Activated CD4-positive, alpha-beta T cell treated with anti-CD3 and anti-CD28 coated beads, Interleukin-2, amount 10 ng/mL, durations not matched to agents 24 days and 14 days (primary cell): ENCODE measurements around the gene RTN4RL1. TPM values are rescaled to one million over a fixed set of nuclear protein-coding genes. Genes with fewer than 3 reads are reported as not detected.
"Not testable (repeated sequence)": the region's sequence is repeated elsewhere in the genome, so short reads cannot be mapped to it uniquely, and the experiment has no call there.

Experiments used
- DNase-seq: peaks from one replicate; pipeline ENCODE4 v3.0.0; 2022
- H3K27ac Mint-ChIP-seq: one replicate; pipeline ENCODE4 v1.8.0; 2022; ENCODE audit warnings: mild to moderate bottlenecking, mixed read lengths
- H3K27me3 Mint-ChIP-seq: one replicate; pipeline ENCODE4 v1.8.0; 2022; ENCODE audit warnings: mixed read lengths
- H3K36me3 Mint-ChIP-seq: one replicate; pipeline ENCODE4 v1.8.0; 2022; ENCODE audit warnings: low read depth, mild to moderate bottlenecking, mixed read lengths
- H3K4me1 Mint-ChIP-seq: one replicate; pipeline ENCODE4 v1.8.0; 2021; ENCODE audit warnings: mixed read lengths
- H3K4me3 Mint-ChIP-seq: one replicate; pipeline ENCODE4 v1.8.0; 2022; ENCODE audit warnings: mild to moderate bottlenecking, moderate library complexity, mixed read lengths
- H3K9me3 Mint-ChIP-seq: one replicate; pipeline ENCODE4 v1.8.0; 2021; ENCODE audit warnings: mixed read lengths
- intact Hi-C: fragments of 100-400 bp; cut with micrococcal nuclease; formaldehyde crosslinking; loops from one replicate; pipeline ENCODE4 v1.15.1; 2023
- total RNA-seq: library from RNA; stranded (reverse); gene quantifications from 2 replicates; pipeline ENCODE4 v1.2.3, GENCODE V29; 2022

The RTN4RL1 gene
- total RNA-seq, 1 donor from 2014 or later, result 1.1 TPM

DNA sequence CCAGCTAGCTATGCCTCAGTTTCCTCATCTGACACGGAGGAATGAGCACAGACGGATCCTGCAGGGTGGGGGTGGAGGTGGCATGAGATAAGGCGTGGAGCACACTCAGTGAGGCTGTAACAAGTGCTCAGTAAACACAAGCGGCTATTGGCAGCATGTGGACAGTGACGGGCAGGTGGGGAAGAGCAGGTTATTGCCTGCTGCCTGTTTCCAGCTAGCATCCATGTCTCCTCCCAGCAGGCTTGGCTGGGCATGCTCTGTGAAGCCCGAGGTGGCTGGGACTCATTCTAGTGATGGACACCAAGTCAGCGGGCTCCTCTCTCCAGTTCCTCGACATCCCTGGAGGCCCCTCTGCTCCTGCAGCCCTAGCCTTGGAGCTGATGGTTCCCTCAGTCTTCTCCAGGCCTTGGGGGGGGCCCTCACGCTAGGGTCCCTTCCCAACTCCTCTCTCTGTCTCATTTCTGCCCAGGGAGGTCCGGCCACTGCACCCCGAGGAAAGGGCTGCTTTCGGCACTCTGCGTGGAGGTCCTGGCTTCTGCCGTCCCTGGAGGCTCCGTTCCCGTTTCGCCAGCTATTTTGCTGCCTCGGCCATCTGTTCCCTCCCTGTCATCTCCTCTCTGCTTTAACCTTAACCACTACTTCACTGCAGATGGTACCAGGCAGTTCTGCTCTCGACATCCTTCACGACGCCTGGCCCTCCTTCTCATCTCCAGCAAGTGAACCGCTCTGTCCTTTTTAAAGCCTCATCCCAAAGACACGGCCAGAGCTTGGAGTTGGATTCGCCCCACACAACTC, 6.2 kb downstream of the RTN4RL1 start:
- Mint-ChIP-seq H3K27ac (no peak overlapping the region), H3K4me1 (peaks cover 5% of the 10 kb centered on the region), H3K27me3 (peaks cover 38% of the 10 kb centered on the region), H3K36me3 (no peaks in the 10 kb centered on the region), H3K4me3 (no peak overlapping the region), H3K9me3 (no peaks in the 10 kb centered on the region)
- DNase-seq, result no peak
- intact Hi-C loops, result no loop called here

GRCh38 chr17:2017274-2017941, 7.7 kb downstream of the RTN4RL1 start:
- DNase-seq, result no peak
- Mint-ChIP-seq H3K9me3 (no peaks in the 10 kb centered on the region), H3K27ac (no peak overlapping the region), H3K4me1 (peaks cover 3% of the 10 kb centered on the region), H3K4me3 (no peak overlapping the region), H3K36me3 (no peaks in the 10 kb centered on the region), H3K27me3 (peaks cover 28% of the 10 kb centered on the region)
- intact Hi-C loops, result no loop called here

- H3K4me1 Mint-ChIP-seq, result peaks cover 3% of the 10 kb centered on the region
- H3K4me3 Mint-ChIP-seq, result no peak overlapping the region
- intact Hi-C loops, result no loop called here
- no peak for DNase-seq
- H3K27me3 Mint-ChIP-seq, result peaks cover 32% of the 10 kb centered on the region
- no peaks in the 10 kb centered on the region for H3K9me3 Mint-ChIP-seq
- H3K27ac Mint-ChIP-seq, result no peak overlapping the region
- H3K36me3 Mint-ChIP-seq, result no peaks in the 10 kb centered on the region
Measured at GRCh38 chr17:2016494-2016893, 8.6 kb downstream of the RTN4RL1 start.

DNA sequence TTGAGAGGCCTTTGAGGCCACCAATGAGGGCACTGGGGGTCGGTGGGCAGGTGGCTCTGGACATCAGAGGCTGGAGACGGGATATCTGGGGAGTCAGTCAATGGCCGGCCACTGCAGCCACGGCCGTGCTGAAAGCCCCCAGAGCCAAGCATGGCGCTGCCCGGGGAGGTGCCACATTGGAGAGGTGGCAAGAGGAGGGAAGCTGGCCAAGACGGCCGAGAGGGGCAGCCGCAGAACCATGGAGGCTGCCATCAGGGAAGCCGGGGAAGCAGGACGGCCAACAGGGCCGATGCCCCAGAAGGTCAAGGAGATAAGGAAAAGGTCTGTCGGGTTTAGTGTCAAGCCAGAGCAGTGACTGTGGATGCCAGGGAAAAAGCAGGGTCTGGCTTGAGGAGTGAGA, 9.8 kb downstream of the RTN4RL1 start:
- DNase-seq, result no peak
- Mint-ChIP-seq H3K4me3 (no peak overlapping the region), H3K36me3 (no peaks in the 10 kb centered on the region), H3K4me1 (no peaks in the 10 kb centered on the region), H3K27ac (no peak overlapping the region), H3K27me3 (peaks cover 24% of the 10 kb centered on the region), H3K9me3 (no peaks in the 10 kb centered on the region)
- intact Hi-C loops, result no loop called here

DNA sequence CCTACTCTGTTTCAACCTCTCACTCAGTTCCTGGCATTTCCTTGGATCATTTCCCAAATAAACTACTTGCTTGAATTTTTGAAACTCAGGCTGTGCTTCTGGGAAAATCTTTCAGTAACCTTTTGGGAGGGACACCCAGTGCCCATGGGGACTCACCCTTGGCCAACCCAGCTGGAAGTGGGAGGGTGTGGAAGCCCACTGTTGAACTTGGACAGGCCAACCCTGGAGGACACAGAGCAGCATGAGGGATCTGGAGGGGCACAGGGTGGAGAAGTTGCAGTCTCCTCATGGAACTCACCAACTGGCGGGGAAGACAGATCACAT, 11.2 kb downstream of the RTN4RL1 start:
- no peak for DNase-seq
- Mint-ChIP-seq H3K27ac (no peak overlapping the region), H3K4me1 (no peaks in the 10 kb centered on the region), H3K36me3 (no peaks in the 10 kb centered on the region), H3K27me3 (peaks cover 12% of the 10 kb centered on the region), H3K4me3 (no peak overlapping the region), H3K9me3 (no peaks in the 10 kb centered on the region)
- intact Hi-C loops, result no loop called here

GRCh38 chr17:2013220-2013993, 11.7 kb downstream of the RTN4RL1 start:
- H3K27ac Mint-ChIP-seq, H3K4me1 Mint-ChIP-seq, DNase-seq, H3K4me3 Mint-ChIP-seq, intact Hi-C loops, H3K36me3 Mint-ChIP-seq, H3K9me3 Mint-ChIP-seq: not testable (repeated sequence)
- H3K27me3 Mint-ChIP-seq, result peaks cover 12% of the 10 kb centered on the region

DNA sequence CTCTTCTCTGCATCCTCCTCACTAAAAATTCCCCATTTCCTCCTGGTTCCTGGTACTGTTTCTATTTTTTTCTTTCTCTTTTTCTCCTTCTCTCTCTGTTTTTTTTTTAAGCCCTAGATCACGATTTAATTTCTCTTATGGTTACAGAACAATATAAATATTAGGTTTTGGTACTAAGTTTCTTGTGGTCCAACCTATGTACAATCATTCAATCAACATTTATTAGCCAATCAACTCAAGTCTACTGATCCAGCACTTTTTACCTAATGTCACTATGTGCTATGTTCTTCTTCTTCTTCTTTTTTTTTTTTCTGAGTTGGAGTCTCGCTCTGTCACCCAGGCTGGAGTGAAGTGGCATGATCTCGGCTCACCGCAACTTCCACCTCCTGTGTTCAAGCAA, 12.6 kb downstream of the RTN4RL1 start:
- H3K4me3 Mint-ChIP-seq, result no peak overlapping the region
- no peaks in the 10 kb centered on the region for H3K4me1 Mint-ChIP-seq
- H3K27me3 Mint-ChIP-seq, result peaks cover 11% of the 10 kb centered on the region
- intact Hi-C loops, result no loop called here
- no peak overlapping the region for H3K27ac Mint-ChIP-seq
- no peak for DNase-seq
- no peaks in the 10 kb centered on the region for H3K9me3 Mint-ChIP-seq
- H3K36me3 Mint-ChIP-seq, result no peaks in the 10 kb centered on the region

GRCh38 chr17:2011411-2012371, 13.4 kb downstream of the RTN4RL1 start:
- H3K4me3 Mint-ChIP-seq, result no peak overlapping the region
- peaks cover 11% of the 10 kb centered on the region for H3K27me3 Mint-ChIP-seq
- no peaks in the 10 kb centered on the region for H3K9me3 Mint-ChIP-seq
- H3K27ac Mint-ChIP-seq, result no peak overlapping the region
- no peak for DNase-seq
- no peaks in the 10 kb centered on the region for H3K4me1 Mint-ChIP-seq
- intact Hi-C loops, result no loop called here
- no peaks in the 10 kb centered on the region for H3K36me3 Mint-ChIP-seq

- no peaks in the 10 kb centered on the region for H3K4me1 Mint-ChIP-seq
- H3K27me3 Mint-ChIP-seq, result peaks cover 11% of the 10 kb centered on the region
- H3K36me3 Mint-ChIP-seq, result no peaks in the 10 kb centered on the region
- DNase-seq, result no peak
- no peak overlapping the region for H3K27ac Mint-ChIP-seq
- intact Hi-C loops, result no loop called here
- H3K4me3 Mint-ChIP-seq, result no peak overlapping the region
- H3K9me3 Mint-ChIP-seq, result no peaks in the 10 kb centered on the region
Measured at GRCh38 chr17:2009737-2010136, 15.4 kb downstream of the RTN4RL1 start.

DNA sequence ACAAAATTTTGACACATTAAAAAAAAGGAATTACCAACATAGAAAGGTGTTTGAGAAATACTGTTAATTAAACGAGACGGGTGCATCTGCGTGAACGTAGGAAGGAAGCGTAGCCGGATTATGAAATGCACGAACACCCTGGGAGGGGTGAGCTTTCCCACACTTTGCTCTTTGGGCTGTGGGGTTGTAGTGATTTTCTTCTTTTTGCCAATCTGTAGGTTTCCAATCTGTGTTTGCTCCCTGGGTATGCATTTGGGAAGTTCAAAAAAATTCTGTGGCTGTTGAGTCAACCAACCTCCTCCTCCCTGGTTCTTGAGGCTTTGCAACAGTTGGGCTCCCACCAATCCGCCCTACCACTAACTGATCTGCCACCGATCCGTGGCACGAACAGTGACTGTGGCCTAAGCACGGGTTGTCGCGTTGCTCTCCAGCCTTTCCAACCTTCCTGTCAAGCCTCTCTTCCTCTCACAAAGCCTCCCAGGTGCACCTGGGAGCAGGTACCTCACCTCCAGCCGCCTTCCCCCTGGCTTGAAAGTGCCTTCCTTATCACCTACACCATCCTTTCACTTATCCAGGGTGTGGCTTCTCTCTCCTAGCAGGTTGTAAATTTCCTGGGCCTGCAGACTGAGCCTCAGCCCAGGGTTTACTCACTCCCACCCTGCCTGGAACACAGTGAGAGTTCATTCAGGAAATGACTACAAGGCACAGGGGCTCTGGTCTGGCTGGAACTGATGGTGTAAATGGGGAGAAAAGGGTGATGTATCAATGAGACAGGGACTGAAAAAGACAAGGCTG, 16.6 kb downstream of the RTN4RL1 start:
- H3K4me1 Mint-ChIP-seq, result no peaks in the 10 kb centered on the region
- H3K27ac Mint-ChIP-seq, result no peak overlapping the region
- H3K27me3 Mint-ChIP-seq, result peaks cover 11% of the 10 kb centered on the region
- H3K36me3 Mint-ChIP-seq, result no peaks in the 10 kb centered on the region
- intact Hi-C loops, result no loop called here
- H3K4me3 Mint-ChIP-seq, result no peak overlapping the region
- DNase-seq, result no peak
- H3K9me3 Mint-ChIP-seq, result no peaks in the 10 kb centered on the region

DNA sequence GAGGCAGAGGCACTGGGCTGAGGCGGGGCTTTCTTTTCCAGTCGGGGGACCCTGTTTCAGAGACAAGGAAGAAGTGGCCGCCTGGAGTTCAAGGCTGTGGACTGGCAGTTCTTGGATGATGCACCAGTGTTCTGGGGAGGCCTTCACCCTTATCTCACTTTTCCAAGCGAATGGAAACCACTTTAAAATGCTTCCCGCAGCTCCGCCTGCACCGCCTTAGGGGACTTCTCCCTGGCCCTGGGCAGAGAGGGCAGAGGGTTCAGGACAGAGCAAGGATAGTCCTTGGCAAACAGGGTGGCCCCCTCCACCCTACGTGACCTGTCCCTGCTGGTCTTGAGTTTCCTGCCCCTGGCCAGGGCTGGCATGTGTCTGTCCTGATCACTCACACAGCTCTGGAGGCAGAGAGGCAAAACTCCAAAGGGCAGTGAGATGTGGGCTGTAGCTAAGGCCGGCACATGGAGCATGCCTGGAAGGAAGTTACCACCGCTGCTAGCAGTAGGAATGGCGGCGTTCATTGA, 20.6 kb downstream of the RTN4RL1 start:
- Mint-ChIP-seq H3K27ac (no peak overlapping the region), H3K27me3 (peaks cover 8% of the 10 kb centered on the region), H3K4me3 (no peak overlapping the region), H3K36me3 (no peaks in the 10 kb centered on the region), H3K4me1 (peaks cover under 1% of the 10 kb centered on the region), H3K9me3 (no peaks in the 10 kb centered on the region)
- no peak for DNase-seq
- intact Hi-C loops, result no loop called here

DNA sequence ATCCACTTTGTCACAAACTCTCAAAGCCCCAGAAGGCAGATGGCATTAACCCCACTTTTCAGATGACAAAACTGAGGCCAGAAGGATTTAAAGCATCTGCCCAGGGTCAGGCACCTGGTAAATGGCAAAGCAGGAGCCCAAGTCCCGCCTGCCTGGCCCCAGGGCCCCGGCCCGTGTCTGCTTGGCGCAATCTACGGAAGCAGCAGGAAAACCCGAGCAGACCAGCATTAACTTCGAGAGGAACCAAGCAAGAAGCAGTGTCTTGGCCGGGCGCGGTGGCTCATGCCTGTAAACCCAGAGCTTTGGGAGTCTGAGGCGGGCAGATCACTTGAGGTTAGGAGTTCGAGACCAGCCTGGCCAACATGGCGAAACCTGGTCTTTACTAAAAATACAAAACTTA, 21.6 kb downstream of the RTN4RL1 start:
- Mint-ChIP-seq H3K27me3 (peaks cover 14% of the 10 kb centered on the region), H3K4me1 (peaks cover 4% of the 10 kb centered on the region), H3K36me3 (no peaks in the 10 kb centered on the region), H3K4me3 (no peak overlapping the region), H3K27ac (no peak overlapping the region), H3K9me3 (no peaks in the 10 kb centered on the region)
- no peak for DNase-seq
- intact Hi-C loops, result no loop called here
